NB4 (cell line): ENCODE data around the gene QRICH2.

ENCODE experiments used
- CTCF ChIP-seq: IDR thresholded peaks from one replicate; pipeline ENCODE4 v1.5.1; 2012; ENCODE audit warnings: low read depth, low read length
- MAX ChIP-seq: IDR thresholded peaks from 2 replicates; pipeline ENCODE4 v1.6.1; 2011; ENCODE audit warnings: low read depth, low read length
- POLR2A ChIP-seq: IDR thresholded peaks from 2 replicates; pipeline ENCODE4 v1.6.1; 2011; ENCODE audit warnings: mild to moderate bottlenecking; ENCODE audit not compliant: insufficient read length; ENCODE audit errors: extremely low read depth

- TF ChIP-seq CTCF (no peak), POLR2A (no peak), MAX (no peak)
Measured at GRCh38 chr17:76307299-76307965, 644 bp downstream of the QRICH2 start.
